Measurements from ENCODE around the gene TGFBR3.

TGFBR3 gene

GRCh38 chr1:91763252-91763651 is 122.7 kb downstream of the TGFBR3 start (continued):
- TF ChIP-seq HIC1 (tag by site-specific recombination; IDR thresholded peaks at IDR 0.05) (no peak), ZNF324 (tag by site-specific recombination; IDR thresholded peaks at IDR 0.05) (no peak), ZSCAN30 (tag by site-specific recombination; IDR thresholded peaks at IDR 0.05) (no peak), ZBTB6 (tag by site-specific recombination; IDR thresholded peaks at IDR 0.05) (no peak), ZNF596 (tag by site-specific recombination; IDR thresholded peaks at IDR 0.05) (no peak), ZBTB1 (tag by site-specific recombination; IDR thresholded peaks at IDR 0.05) (no peak), ZNF707 (tag by site-specific recombination; IDR thresholded peaks at IDR 0.05) (no peak), ZNF311 (tag by site-specific recombination; IDR thresholded peaks at IDR 0.05; ENCODE audit: borderline replicate concordance) (no peak), ZNF16 (tag by site-specific recombination; IDR thresholded peaks at IDR 0.05; ENCODE audit: low read depth) (no peak), ZNF670 (tag by site-specific recombination; IDR thresholded peaks at IDR 0.05; ENCODE audit: low read depth) (no peak), YY1 (tag by site-specific recombination; IDR thresholded peaks at IDR 0.05) (no peak), ZBTB7A (tag by site-specific recombination; IDR thresholded peaks at IDR 0.05; ENCODE audit: low read depth) (no peak), ZNF692 (tag by site-specific recombination; IDR thresholded peaks at IDR 0.05) (peak; percentile 29; the same call in 1 of the 2 replicates), PBX3 (CRISPR knock-in tag; IDR thresholded peaks at IDR 0.05) (no peak), ZNF354C (tag by site-specific recombination; IDR thresholded peaks at IDR 0.05; ENCODE audit: borderline replicate concordance, low read depth) (no peak), ZBTB26 (tag by site-specific recombination; optimal IDR thresholded peaks at IDR 0.05) (no peak), ZNF837 (tag by site-specific recombination; IDR thresholded peaks at IDR 0.05) (no peak), ZSCAN16 (tag by site-specific recombination; IDR thresholded peaks at IDR 0.05) (no peak), ZNF148 (tag by site-specific recombination; IDR thresholded peaks at IDR 0.05; ENCODE audit: borderline replicate concordance) (no peak), ZBTB48 (tag by site-specific recombination; IDR thresholded peaks at IDR 0.05) (no peak), SCRT2 (tag by site-specific recombination; IDR thresholded peaks at IDR 0.05) (no peak), ZNF843 (tag by site-specific recombination; IDR thresholded peaks at IDR 0.05) (peak; percentile 48; the same call in 1 of the 2 replicates), HOXC10 (CRISPR knock-in tag; IDR thresholded peaks at IDR 0.05) (no peak), TRIM28 (IDR thresholded peaks at IDR 0.05; ENCODE audit: borderline replicate concordance, low read length) (no peak), ZBTB20 (tag by site-specific recombination; IDR thresholded peaks at IDR 0.05) (no peak), IKZF3 (tag by site-specific recombination; IDR thresholded peaks at IDR 0.05) (no peak), ZNF423 (tag by site-specific recombination; IDR thresholded peaks at IDR 0.05) (no peak), ZSCAN18 (tag by site-specific recombination; IDR thresholded peaks at IDR 0.05) (no peak), ZNF555 (tag by site-specific recombination; conservative IDR thresholded peaks at IDR 0.05) (no peak), WT1 (tag by site-specific recombination; IDR thresholded peaks at IDR 0.05) (no peak)
